ENCODE data around the gene SLC43A1. TPM values are rescaled to one million over a fixed set of nuclear protein-coding genes. Genes with fewer than 3 reads are reported as not detected.

SLC43A1 gene
- total and polyA plus RNA-seq, 2 of the 4 experiments (the other 2 are of a cell fraction) = 10.0 to 17.0 TPM

GRCh38 chr11:57490456-57491248, 24.9 kb downstream of the SLC43A1 start:
- Histone ChIP-seq H3K36me3 (ENCODE audit: control insufficient read depth, insufficient read depth, low read length) (peaks cover 34% of the 10 kb centered on the region), H2BK5ac (ENCODE audit: low read depth, low read length, poor library complexity, severe bottlenecking) (no peak overlapping the region), H3K9me1 (ENCODE audit: insufficient read depth, low read length) (no peaks in the 10 kb centered on the region; the same call in 1 of the 2 replicates), H4K8ac (ENCODE audit: low read depth in 2 of 2, low read length in 2 of 2) (no peak overlapping the region), H4K91ac (ENCODE audit: insufficient read depth, low read depth, low read length) (no peak overlapping the region), H3K4ac (ENCODE audit: low read depth, low read length) (no peak overlapping the region), H2BK120ac (ENCODE audit: low read depth, low read length) (no peak overlapping the region), H3K79me1 (ENCODE audit: low read depth in 1 of 2, low read length in 2 of 2) (no peaks in the 10 kb centered on the region; a peak in 1 of 4 replicates), H2BK15ac (ENCODE audit: low read depth, low read length) (no peak overlapping the region), H3K9me3 (ENCODE audit: control insufficient read depth, insufficient read depth, low read length) (no peaks in the 10 kb centered on the region), H4K20me1 (ENCODE audit: insufficient read depth, low read length) (no peaks in the 10 kb centered on the region; the same call in 1 of the 2 replicates), H3K4me1 (ENCODE audit: control insufficient read depth, insufficient read depth, low read length) (no peaks in the 10 kb centered on the region), H2AFZ (replicated peaks; ENCODE audit: low read length, poor library complexity) (no peak overlapping the region), H3K56ac (ENCODE audit: extremely low read depth, insufficient read depth, low read length) (no peak overlapping the region), H3K4me2 (ENCODE audit: low read depth, low read length) (no peak overlapping the region), H3K23ac (ENCODE audit: low read depth, low read length) (no peak overlapping the region), H2BK20ac (ENCODE audit: low read depth, low read length) (no peak overlapping the region), H3K27me3 (ENCODE audit: control insufficient read depth, insufficient read depth, low read length) (no peaks in the 10 kb centered on the region), H4K5ac (ENCODE audit: low read depth, low read length) (no peak overlapping the region), H3K14ac (replicated peaks; ENCODE audit: low read depth, low read length) (no peak overlapping the region), H2AK9ac (replicated peaks; ENCODE audit: low read depth, low read length, poor library complexity) (no peak overlapping the region), H3K9ac (ENCODE audit: low read depth, low read length) (no peak overlapping the region), H3K27ac (ENCODE audit: insufficient read depth, low read length) (no peak overlapping the region), H2AK5ac (ENCODE audit: low read depth, low read length) (no peak overlapping the region), H3K4me3 (ENCODE audit: insufficient read depth, low read depth, low read length) (no peak overlapping the region), H3K18ac (ENCODE audit: low read depth, low read length) (no peak overlapping the region)
- WGBS, 2 experiments (ENCODE audit: extremely low coverage in 2 of 2, insufficient read length in 1 of 2) = no CpG with 5 or more reads among the region's 9 CpGs
- ATAC-seq (ENCODE audit: low read depth) (no peak), DNase-seq (peak; percentile 38)
- peak; percentile 23; the same call in 1 of the 2 replicates for TF ChIP-seq CEBPB (IDR thresholded peaks at IDR 0.05; ENCODE audit: low read depth, low read length)
- TF ChIP-seq MXI1 (IDR thresholded peaks at IDR 0.05; ENCODE audit: borderline replicate concordance, low read depth, low read length) = no peak
- TF ChIP-seq RCOR1 (IDR thresholded peaks at IDR 0.05; ENCODE audit: insufficient replicate concordance, low read length) = no peak
- peak; percentile 59 for TF ChIP-seq MAFK (IDR thresholded peaks at IDR 0.05; ENCODE audit: low read depth, low read length)
- no peak for TF ChIP-seq CHD1 (IDR thresholded peaks at IDR 0.05; ENCODE audit: low read depth, low read length)
- ChIA-PET CTCF (interaction anchor here (1.0 to 2.0 kb wide), 2 partner anchors 25 to 36 kb away, joined by 3 to 8 read pairs; partner anchors contain the start of gene SLC43A1), POLR2A (ENCODE audit: unreplicated experiment) (no interaction called here)
- dilution Hi-C loops (cut with HindIII; ENCODE audit: low sequenced_read_pairs, unreplicated experiment) (no loop called here), in situ Hi-C loops (cut with MboI; ENCODE audit: low sequenced_read_pairs) (loop anchor here (10.0 to 25.0 kb wide), 2 partner anchors 154 to 1022 kb away; partner anchors contain the start of genes OR5B21 and YPEL4), intact Hi-C loops (cut with micrococcal nuclease) (no loop called here)
- BruUV-seq (replicated peaks) = no TSS peak
